Effector memory CD4-positive, alpha-beta T cell (primary cell): Measurements from ENCODE around the gene ADA.
"Not testable (repeated sequence)": the region's sequence is repeated elsewhere in the genome, so short reads cannot be mapped to it uniquely, and the experiment has no call there.

Experiments used
- DNase-seq, 3 donors: peaks; one replicate each; pipeline ENCODE4 v3.0.0-alpha.2; 2020
- H3K27ac ChIP-seq: 2 replicates; pipeline ENCODE4 v1.7.0; 2013; ENCODE audit warnings: mild to moderate bottlenecking, low read length, moderate library complexity; ENCODE audit not compliant: insufficient read depth, poor library complexity, severe bottlenecking
- H3K27me3 ChIP-seq: replicated peaks from 2 replicates; pipeline ENCODE4 v1.7.0; 2013; ENCODE audit warnings: mild to moderate bottlenecking, low read length; ENCODE audit not compliant: insufficient read depth, control insufficient read depth, poor library complexity, severe bottlenecking
- H3K36me3 ChIP-seq: 2 replicates; pipeline ENCODE4 v1.7.0; 2013; ENCODE audit warnings: mild to moderate bottlenecking, low read length, moderate library complexity; ENCODE audit not compliant: control insufficient read depth, insufficient read depth
- H3K4me1 ChIP-seq: 2 replicates; pipeline ENCODE4 v1.7.0; 2013; ENCODE audit warnings: low read length, mild to moderate bottlenecking; ENCODE audit not compliant: control insufficient read depth, insufficient read depth, poor library complexity, severe bottlenecking
- H3K4me3 ChIP-seq: 2 replicates; pipeline ENCODE4 v1.7.0; 2013; ENCODE audit warnings: low read length, low read depth, mild to moderate bottlenecking; ENCODE audit not compliant: insufficient read depth, poor library complexity, severe bottlenecking
- H3K9me3 ChIP-seq: 2 replicates; pipeline ENCODE4 v1.7.0; 2013; ENCODE audit warnings: mild to moderate bottlenecking, low read length, moderate library complexity; ENCODE audit not compliant: control insufficient read depth

ADA gene

GRCh38 chr20:44597516-44597915 is 54.0 kb downstream of the ADA start:
- Histone ChIP-seq H3K4me3 (no peak overlapping the region), H3K36me3 (no peaks in the 10 kb centered on the region), H3K4me1 (peaks cover 5% of the 10 kb centered on the region), H3K27me3 (no peaks in the 10 kb centered on the region), H3K9me3 (no peaks in the 10 kb centered on the region), H3K27ac (no peak overlapping the region)
- no peak for DNase-seq

DNA sequence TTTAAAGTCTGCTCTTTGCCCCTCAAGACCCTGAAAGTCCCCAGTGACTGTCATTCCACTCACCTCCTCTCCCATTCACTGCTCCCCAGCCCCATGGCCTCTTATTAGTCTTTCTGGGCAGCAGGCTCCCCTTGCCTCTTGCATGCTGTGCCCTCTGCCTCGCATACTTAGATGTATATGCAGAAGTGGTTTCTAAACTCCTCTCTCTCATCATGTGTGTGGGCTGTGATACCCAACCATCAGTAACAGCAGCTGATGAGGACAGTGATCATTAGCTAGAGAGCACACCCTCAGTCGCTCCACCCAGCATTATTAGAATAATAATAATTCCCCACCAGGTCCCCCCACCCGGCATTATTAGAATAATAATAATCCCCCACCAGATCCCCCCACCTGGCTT is 54.6 kb downstream of the ADA start:
- no peaks in the 10 kb centered on the region for H3K27me3 ChIP-seq
- no peak for DNase-seq
- H3K4me1 ChIP-seq: peaks cover 5% of the 10 kb centered on the region
- no peaks in the 10 kb centered on the region for H3K9me3 ChIP-seq
- H3K4me3 ChIP-seq: no peak overlapping the region
- no peaks in the 10 kb centered on the region for H3K36me3 ChIP-seq
- no peak overlapping the region for H3K27ac ChIP-seq

DNA sequence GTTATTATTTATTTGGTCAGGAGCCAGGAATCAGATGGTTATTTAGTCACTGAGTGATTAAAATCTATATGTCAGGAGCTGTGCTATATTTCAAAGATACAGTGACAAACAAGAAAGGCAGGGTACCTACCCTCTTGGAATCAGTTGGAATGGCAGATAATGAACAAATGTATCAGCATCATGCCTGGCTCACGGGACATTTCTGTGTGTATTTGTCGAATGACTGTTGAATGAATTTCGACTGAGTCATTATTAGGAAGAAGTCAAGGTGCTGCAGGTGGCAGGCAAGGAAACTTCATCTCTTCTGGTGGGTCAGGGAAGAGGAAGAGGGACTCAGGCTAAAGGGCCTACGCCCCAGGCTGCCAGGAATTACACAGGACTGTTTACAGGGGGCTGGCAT is 55.5 kb downstream of the ADA start:
- Histone ChIP-seq H3K4me3 (no peak overlapping the region), H3K27ac (no peak overlapping the region), H3K27me3 (no peaks in the 10 kb centered on the region), H3K9me3 (no peaks in the 10 kb centered on the region), H3K36me3 (no peaks in the 10 kb centered on the region), H3K4me1 (peaks cover 5% of the 10 kb centered on the region)
- no peak for DNase-seq

- Histone ChIP-seq H3K9me3 (no peaks in the 10 kb centered on the region), H3K36me3 (no peaks in the 10 kb centered on the region), H3K4me1 (peaks cover 5% of the 10 kb centered on the region), H3K4me3 (no peak overlapping the region), H3K27me3 (no peaks in the 10 kb centered on the region), H3K27ac (no peak overlapping the region)
- DNase-seq: no peak
Measured at GRCh38 chr20:44594730-44595129, 56.8 kb downstream of the ADA start.

DNA sequence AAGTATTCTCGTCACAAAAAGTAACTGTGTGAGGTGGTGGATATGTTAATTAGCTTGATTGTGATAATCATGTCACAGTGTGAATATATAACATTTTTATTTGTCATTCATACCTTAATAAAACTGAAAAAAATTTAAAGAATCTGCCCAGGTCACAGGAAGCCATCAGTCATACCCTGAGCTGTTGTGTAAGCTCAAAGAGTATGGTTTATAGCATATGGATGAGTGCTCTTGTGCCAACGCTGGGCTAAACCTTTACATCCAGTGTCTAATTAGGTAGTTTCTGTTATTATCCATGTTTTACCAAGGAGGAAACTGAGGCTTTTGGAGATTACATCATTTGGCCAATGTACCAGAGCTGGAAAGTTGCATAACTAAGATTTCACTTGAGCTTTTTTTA is 57.7 kb downstream of the ADA start:
- H3K4me3 ChIP-seq: no peak overlapping the region

GRCh38 chr20:44592366-44592765 is 59.1 kb downstream of the ADA start:
- Histone ChIP-seq H3K36me3 (no peaks in the 10 kb centered on the region), H3K4me3 (no peak overlapping the region), H3K27me3 (no peaks in the 10 kb centered on the region), H3K27ac (no peak overlapping the region), H3K9me3 (no peaks in the 10 kb centered on the region), H3K4me1 (no peaks in the 10 kb centered on the region)
- DNase-seq: no peak

More for the DNA sequence above, 57.7 kb downstream of the ADA start:
- no peaks in the 10 kb centered on the region for H3K9me3 ChIP-seq
- no peak for DNase-seq
- H3K36me3 ChIP-seq: no peaks in the 10 kb centered on the region
- no peaks in the 10 kb centered on the region for H3K27me3 ChIP-seq
- peaks cover 5% of the 10 kb centered on the region for H3K4me1 ChIP-seq
- no peak overlapping the region for H3K27ac ChIP-seq

DNA sequence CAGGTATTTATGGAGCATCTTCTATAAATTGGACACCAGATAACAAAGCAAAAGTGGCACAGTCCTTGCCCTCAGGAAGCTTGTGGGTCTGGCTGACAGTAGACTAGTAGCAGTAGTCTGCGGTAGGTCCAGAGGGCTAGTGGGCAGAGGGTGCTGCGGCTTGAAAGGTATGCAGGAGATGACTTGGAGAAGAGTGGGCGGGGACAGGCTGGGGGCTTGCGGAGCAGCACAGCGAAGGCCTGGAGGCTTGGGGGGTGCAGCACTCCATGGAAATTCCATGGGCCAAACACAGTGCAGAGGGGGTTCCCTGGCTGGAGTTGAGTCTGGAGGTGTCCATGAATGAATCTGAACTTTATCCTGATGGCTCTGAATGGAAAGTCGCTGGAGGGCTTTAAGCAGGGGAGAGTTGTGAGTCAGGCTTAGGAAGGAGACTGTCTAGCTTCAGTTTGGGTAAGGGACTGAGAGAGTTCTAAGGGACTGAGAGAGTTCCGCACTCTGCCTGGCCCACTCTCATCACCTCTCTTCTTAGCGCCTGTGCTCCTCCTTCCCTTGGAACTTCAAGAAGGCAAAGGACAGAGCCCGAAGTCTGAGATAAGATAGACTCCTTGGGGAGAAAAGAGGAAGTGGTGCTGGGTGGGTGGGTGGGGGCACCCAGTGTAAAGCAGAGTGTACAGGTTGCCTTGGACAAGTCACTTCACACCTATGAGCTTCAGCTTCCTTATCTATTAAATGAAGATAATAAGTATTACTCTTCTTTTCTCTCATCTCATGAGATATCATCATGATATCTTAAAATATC is 60.3 kb downstream of the ADA start:
- no peak overlapping the region for H3K4me3 ChIP-seq
- H3K4me1 ChIP-seq: no peaks in the 10 kb centered on the region
- DNase-seq: no peak
- no peaks in the 10 kb centered on the region for H3K36me3 ChIP-seq
- H3K9me3 ChIP-seq: no peaks in the 10 kb centered on the region
- no peaks in the 10 kb centered on the region for H3K27me3 ChIP-seq
- no peak overlapping the region for H3K27ac ChIP-seq

GRCh38 chr20:44589537-44589936 is 62.0 kb downstream of the ADA start:
- H3K9me3 ChIP-seq: no peaks in the 10 kb centered on the region
- no peak for DNase-seq
- H3K27me3 ChIP-seq: no peaks in the 10 kb centered on the region
- H3K4me3 ChIP-seq: no peak overlapping the region
- H3K36me3 ChIP-seq: no peaks in the 10 kb centered on the region
- H3K27ac ChIP-seq: no peak overlapping the region
- no peaks in the 10 kb centered on the region for H3K4me1 ChIP-seq

DNA sequence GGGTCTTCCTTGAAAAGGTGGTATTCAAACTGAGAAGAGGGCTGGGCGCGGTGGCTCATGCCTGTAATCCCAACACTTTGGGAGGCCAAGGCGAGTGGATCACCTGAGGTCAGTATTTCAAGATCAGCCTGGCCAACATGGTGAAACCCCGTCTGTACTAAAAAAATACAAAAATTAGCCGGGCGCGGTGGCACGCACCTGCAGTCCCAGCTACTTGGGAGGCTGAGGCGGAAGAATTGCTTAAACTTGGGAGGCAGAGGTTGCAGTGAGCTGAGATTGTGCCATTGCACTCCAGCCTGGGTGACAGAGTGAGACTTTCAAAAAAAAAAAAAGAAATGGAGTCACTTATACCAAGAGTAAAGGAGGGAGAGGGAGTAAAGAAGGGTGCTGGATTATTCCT is 63.2 kb downstream of the ADA start:
- H3K27me3 ChIP-seq, H3K4me1 ChIP-seq, H3K4me3 ChIP-seq, DNase-seq, H3K36me3 ChIP-seq, H3K27ac ChIP-seq, H3K9me3 ChIP-seq: not testable (repeated sequence)

GRCh38 chr20:44587035-44587980 is 64.2 kb downstream of the ADA start:
- H3K27me3 ChIP-seq: no peaks in the 10 kb centered on the region
- no peaks in the 10 kb centered on the region for H3K4me1 ChIP-seq
- no peak overlapping the region for H3K4me3 ChIP-seq
- H3K36me3 ChIP-seq: no peaks in the 10 kb centered on the region
- H3K27ac ChIP-seq: no peak overlapping the region
- DNase-seq: no peak
- H3K9me3 ChIP-seq: no peaks in the 10 kb centered on the region
